Measurements from ENCODE around the gene TMEM62. TPM values are rescaled to one million over a fixed set of nuclear protein-coding genes. Genes with fewer than 3 reads are reported as not detected.

The TMEM62 gene
- total and polyA plus RNA-seq, 9 of the 15 experiments (the other 6 are each of a cell fraction or from before 2014, with no cell fraction given), result 4.4 to 16.6 (median 11.1) TPM

DNA sequence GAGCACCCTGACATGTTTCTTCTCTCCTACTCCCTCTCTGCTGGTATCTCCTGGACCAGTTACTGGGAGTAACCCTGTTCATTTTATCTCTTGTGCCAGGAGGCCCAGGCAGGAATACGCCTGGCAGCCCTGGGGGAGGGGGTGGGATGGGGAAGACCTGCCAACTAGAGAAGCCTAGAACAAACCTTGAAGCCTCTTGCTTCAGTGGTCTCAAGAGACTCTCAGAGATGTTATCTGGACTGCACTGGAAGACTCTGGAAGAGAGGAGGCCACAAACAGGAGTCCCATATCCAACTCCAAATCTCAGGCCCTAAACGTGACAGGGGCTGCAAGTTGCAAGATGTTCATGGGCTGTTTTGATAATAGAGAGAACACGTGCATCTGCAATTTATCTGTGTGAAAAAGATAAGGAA is 87.6 kb downstream of the TMEM62 start, which contains the start of gene EPB42 (continued):
- TF ChIP-seq ZNF41 (CRISPR knock-in tag; conservative IDR thresholded peaks at IDR 0.05) (no peak), EP400 (IDR thresholded peaks at IDR 0.05) (0 out of 2 replicates have a peak, but pooled peaks have one; percentile 35), SMARCB1 (IDR thresholded peaks at IDR 0.05; ENCODE audit: insufficient read length, low read depth) (no peak), KDM5B (IDR thresholded peaks at IDR 0.05; ENCODE audit: insufficient replicate concordance, low read depth, low read length) (no peak), CC2D1A (IDR thresholded peaks at IDR 0.05) (peak; percentile 74; the same call in 1 of the 2 replicates), SMAD4 (CRISPR knock-in tag; conservative IDR thresholded peaks at IDR 0.05) (peak; percentile 73), GATAD2B (IDR thresholded peaks at IDR 0.05; ENCODE audit: borderline replicate concordance) (peak; percentile 46; the same call in 1 of the 2 replicates), ZBTB7A (IDR thresholded peaks at IDR 0.05; ENCODE audit: borderline replicate concordance, control insufficient read depth, low read depth, low read length) (no peak), RFX7 (CRISPR knock-in tag; IDR thresholded peaks at IDR 0.05) (no peak), ETS2 (tag; IDR thresholded peaks at IDR 0.05; ENCODE audit: borderline replicate concordance, poor library complexity, severe bottlenecking) (no peak), MAFF (IDR thresholded peaks at IDR 0.05; ENCODE audit: low read length) (no peak), ZSCAN32 (CRISPR knock-in tag; IDR thresholded peaks at IDR 0.05) (no peak), LCOR (CRISPR knock-in tag; IDR thresholded peaks at IDR 0.05) (peak; percentile 32; the same call in 1 of the 2 replicates), MIER1 (IDR thresholded peaks at IDR 0.05; ENCODE audit: low read depth) (no peak), ZFP1 (CRISPR knock-in tag; IDR thresholded peaks at IDR 0.05) (no peak)
- TF ChIP-seq, protein P1, sequence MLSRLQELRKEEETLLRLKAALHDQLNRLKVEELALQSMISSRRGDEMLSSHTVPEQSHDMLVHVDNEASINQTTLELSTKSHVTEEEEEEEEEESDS (CRISPR knock-in tag; IDR thresholded peaks at IDR 0.05), result no peak
- TF ChIP-seq, protein P2, sequence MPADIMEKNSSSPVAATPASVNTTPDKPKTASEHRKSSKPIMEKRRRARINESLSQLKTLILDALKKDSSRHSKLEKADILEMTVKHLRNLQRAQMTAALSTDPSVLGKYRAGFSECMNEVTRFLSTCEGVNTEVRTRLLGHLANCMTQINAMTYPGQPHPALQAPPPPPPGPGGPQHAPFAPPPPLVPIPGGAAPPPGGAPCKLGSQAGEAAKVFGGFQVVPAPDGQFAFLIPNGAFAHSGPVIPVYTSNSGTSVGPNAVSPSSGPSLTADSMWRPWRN (IDR thresholded peaks at IDR 0.05; ENCODE audit: low read depth), result peak; percentile 61; the same call in 1 of the 2 replicates
- TF ChIP-seq, protein P3, sequence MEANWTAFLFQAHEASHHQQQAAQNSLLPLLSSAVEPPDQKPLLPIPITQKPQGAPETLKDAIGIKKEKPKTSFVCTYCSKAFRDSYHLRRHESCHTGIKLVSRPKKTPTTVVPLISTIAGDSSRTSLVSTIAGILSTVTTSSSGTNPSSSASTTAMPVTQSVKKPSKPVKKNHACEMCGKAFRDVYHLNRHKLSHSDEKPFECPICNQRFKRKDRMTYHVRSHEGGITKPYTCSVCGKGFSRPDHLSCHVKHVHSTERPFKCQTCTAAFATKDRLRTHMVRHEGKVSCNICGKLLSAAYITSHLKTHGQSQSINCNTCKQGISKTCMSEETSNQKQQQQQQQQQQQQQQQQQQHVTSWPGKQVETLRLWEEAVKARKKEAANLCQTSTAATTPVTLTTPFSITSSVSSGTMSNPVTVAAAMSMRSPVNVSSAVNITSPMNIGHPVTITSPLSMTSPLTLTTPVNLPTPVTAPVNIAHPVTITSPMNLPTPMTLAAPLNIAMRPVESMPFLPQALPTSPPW (CRISPR knock-in tag; IDR thresholded peaks at IDR 0.05), result peak; percentile 42; the same call in 1 of the 2 replicates
- TF ChIP-seq, protein P4, sequence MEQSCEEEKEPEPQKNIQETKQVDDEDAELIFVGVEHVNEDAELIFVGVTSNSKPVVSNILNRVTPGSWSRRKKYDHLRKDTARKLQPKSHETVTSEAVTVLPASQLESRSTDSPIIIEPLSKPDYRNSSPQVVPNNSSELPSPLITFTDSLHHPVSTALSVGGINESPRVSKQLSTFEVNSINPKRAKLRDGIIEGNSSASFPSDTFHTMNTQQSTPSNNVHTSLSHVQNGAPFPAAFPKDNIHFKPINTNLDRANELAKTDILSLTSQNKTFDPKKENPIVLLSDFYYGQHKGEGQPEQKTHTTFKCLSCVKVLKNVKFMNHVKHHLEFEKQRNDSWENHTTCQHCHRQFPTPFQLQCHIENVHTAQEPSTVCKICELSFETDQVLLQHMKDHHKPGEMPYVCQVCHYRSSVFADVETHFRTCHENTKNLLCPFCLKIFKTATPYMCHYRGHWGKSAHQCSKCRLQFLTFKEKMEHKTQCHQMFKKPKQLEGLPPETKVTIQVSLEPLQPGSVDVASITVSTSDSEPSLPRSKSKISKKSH (CRISPR knock-in tag; IDR thresholded peaks at IDR 0.05), result no peak

All from K562 (cell line).